Parietal lobe (tissue), 2 donors: Measurements from ENCODE around the gene CTNNA3. TPM values are rescaled to one million over a fixed set of nuclear protein-coding genes. Genes with fewer than 3 reads are reported as not detected.

ENCODE experiments used
- small RNA-seq: library from RNA; depleted of rRNA; stranded (forward); fragments of <200 nt; gene quantifications from one replicate; pipeline ENCODE3, GENCODE V24; 2014; ENCODE audit warnings: low replicate concordance
- total RNA-seq: library from RNA; depleted of rRNA; stranded (reverse); fragments of >200 nt; gene quantifications from one replicate; pipeline ENCODE4 v1.2.3, GENCODE V29; 2014

The CTNNA3 gene
- total RNA-seq: 6.9 TPM

DNA sequence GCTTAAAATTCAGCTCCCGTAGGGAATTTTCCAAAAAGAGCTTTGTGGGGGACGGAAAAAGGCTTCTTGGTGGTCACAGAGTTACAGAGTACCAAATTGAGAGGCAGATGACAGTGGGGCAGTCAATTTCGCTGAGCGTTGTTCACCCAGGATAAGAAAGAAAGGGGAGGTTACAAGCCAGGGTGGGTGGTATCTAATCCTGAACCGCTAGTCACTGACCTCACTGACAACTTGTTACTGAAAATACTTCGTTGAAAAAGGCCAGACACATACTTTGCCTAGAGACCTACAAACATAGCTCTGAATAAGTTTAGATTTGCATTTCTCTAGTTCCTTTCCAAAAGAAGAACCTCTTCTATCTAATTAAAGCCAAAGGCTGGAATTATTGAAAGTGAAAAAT lies at the start of gene CTNNA3:
Gene CTNNA3, minus strand, starts transcription at position 167 of the 400 bp plus-strand sequence.

DNA sequence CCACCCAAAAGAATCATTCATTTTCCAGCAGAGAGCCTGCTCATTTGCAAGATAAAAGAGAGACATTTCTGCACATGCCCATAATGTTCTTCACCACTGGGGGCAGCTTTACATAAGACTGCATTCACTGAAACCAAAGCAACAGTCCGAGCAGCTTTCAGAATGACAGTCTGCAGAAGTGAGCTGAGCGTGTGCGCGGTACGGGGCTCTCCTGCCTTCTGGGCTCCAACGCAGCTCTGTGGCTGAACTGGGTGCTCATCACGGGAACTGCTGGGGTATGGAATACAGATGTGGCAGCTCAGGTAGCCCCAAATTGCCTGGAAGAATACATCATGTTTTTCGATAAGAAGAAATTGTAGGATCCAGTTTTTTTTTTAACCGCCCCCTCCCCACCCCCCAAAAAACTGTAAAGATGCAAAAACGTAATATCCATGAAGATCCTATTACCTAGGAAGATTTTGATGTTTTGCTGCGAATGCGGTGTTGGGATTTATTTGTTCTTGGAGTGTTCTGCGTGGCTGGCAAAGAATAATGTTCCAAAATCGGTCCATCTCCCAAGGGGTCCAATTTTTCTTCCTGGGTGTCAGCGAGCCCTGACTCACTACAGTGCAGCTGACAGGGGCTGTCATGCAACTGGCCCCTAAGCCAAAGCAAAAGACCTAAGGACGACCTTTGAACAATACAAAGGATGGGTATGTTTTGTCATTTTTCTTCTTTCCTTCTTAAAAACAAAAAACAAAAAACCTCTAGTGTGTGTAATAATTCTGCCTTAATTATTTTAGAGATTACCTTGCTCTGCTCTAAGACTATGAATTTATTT lies 769.9 kb downstream of the CTNNA3 start, which contains the start of gene LRRTM3:
Gene LRRTM3, plus strand, starts transcription at position 141 of the 820 bp plus-strand sequence.

Small RNAs within 50 kb of the gene (small RNA-seq; reads per million reads assigned to genes)
- gene AL607023.1: not detected
- gene MIR7151: not detected

Other genes with a start within 250 kb of the CTNNA3 start
- 1.9 TPM for gene DNAJC12, start 142.0 kb upstream of the CTNNA3 start, total RNA-seq
- gene SIRT1, start 188.5 kb upstream of the CTNNA3 start, total RNA-seq: 37.2 TPM